PFSK-1 (cell line): Measurements from ENCODE around the gene ZNF22.

Experiments
- FOXP2 ChIP-seq: optimal IDR thresholded peaks from 2 replicates; pipeline ENCODE3; 2011; ENCODE audit warnings: borderline replicate concordance, control low read depth, inconsistent platforms; ENCODE audit not compliant: insufficient read depth; ENCODE audit errors: extremely low read length, extremely low read depth
- POLR2AphosphoS5 ChIP-seq: IDR thresholded peaks from 2 replicates; pipeline ENCODE4 v1.6.1; 2012; ENCODE audit warnings: low read depth, mild to moderate bottlenecking, control low read depth, low read length, moderate library complexity
- REST ChIP-seq, 2 experiments: IDR thresholded peaks; 2 replicates each; pipeline versions ENCODE4 v1.6.1 to v1.8.0; 2011 to 2012; ENCODE audit warnings: low read depth in 2 of 2, low read length in 2 of 2, control low read depth in 1 of 2, inconsistent platforms in 1 of 2, mild to moderate bottlenecking in 1 of 2, moderate library complexity in 1 of 2; ENCODE audit not compliant: insufficient read depth in 1 of 2
- SIN3A ChIP-seq: IDR thresholded peaks from 2 replicates; pipeline ENCODE4 v1.6.1; 2012; ENCODE audit warnings: mild to moderate bottlenecking, low read length, moderate library complexity, borderline replicate concordance; ENCODE audit not compliant: insufficient read depth
- TAF1 ChIP-seq: IDR thresholded peaks from 2 replicates; pipeline ENCODE4 v1.6.1; 2012; ENCODE audit warnings: low read length, control low read depth, borderline replicate concordance; ENCODE audit not compliant: insufficient read depth

The ZNF22 gene

GRCh38 chr10:45008524-45009161, 7.9 kb downstream of the ZNF22 start:
- no peak for TF ChIP-seq REST (IDR thresholded peaks at IDR 0.05; ENCODE audit: insufficient read depth in 1 of 2, low read depth in 2 of 2, low read length in 2 of 2)
- TF ChIP-seq FOXP2, result no peak
- no peak for TF ChIP-seq SIN3A
- no peak for TF ChIP-seq TAF1
- no peak for TF ChIP-seq POLR2AphosphoS5

- TF ChIP-seq REST (IDR thresholded peaks at IDR 0.05; ENCODE audit: insufficient read depth in 1 of 2, low read depth in 2 of 2, low read length in 2 of 2) (no peak), POLR2AphosphoS5 (no peak), FOXP2 (no peak), TAF1 (no peak), SIN3A (no peak)
Measured at GRCh38 chr10:45015590-45015989, 14.9 kb downstream of the ZNF22 start.

- no peak for TF ChIP-seq TAF1
- no peak for TF ChIP-seq REST (IDR thresholded peaks at IDR 0.05; ENCODE audit: insufficient read depth in 1 of 2, low read depth in 2 of 2, low read length in 2 of 2)
- TF ChIP-seq SIN3A, result no peak
- no peak for TF ChIP-seq FOXP2
- no peak for TF ChIP-seq POLR2AphosphoS5
Measured at GRCh38 chr10:45023426-45023825, 22.7 kb downstream of the ZNF22 start.

GRCh38 chr10:45034301-45034700, 33.6 kb downstream of the ZNF22 start:
- no peak for TF ChIP-seq FOXP2
- TF ChIP-seq TAF1, result no peak
- TF ChIP-seq POLR2AphosphoS5, result no peak
- TF ChIP-seq SIN3A, result no peak
- no peak for TF ChIP-seq REST (IDR thresholded peaks at IDR 0.05; ENCODE audit: insufficient read depth in 1 of 2, low read depth in 2 of 2, low read length in 2 of 2)

- no peak for TF ChIP-seq REST (IDR thresholded peaks at IDR 0.05; ENCODE audit: insufficient read depth in 1 of 2, low read depth in 2 of 2, low read length in 2 of 2)
Measured at GRCh38 chr10:45035673-45036072, 35.0 kb downstream of the ZNF22 start.
